GM18517 (cell line): Measurements from ENCODE around the gene RAB27A.

Source experiments
- ATAC-seq: cut with Tn5 transposase; IDR thresholded peaks from one replicate; pipeline ENCODE4 v1.9.1; 2021; ENCODE audit warnings: mild to moderate bottlenecking, moderate library complexity; ENCODE audit not compliant: unreplicated experiment

Gene RAB27A

GRCh38 chr15:55230051-55230670 is 59.5 kb downstream of the RAB27A start:
- ATAC-seq, result no peak

- no peak for ATAC-seq
Observed at GRCh38 chr15:55226127-55226526, 63.5 kb downstream of the RAB27A start.

GRCh38 chr15:55224892-55225291 is 64.7 kb downstream of the RAB27A start:
- no peak for ATAC-seq

- ATAC-seq, result peak; percentile 75
Observed at GRCh38 chr15:55222588-55222987, 67.0 kb downstream of the RAB27A start.

GRCh38 chr15:55221090-55222011 is 68.3 kb downstream of the RAB27A start:
- ATAC-seq, result no peak

GRCh38 chr15:55220606-55221005 is 69.0 kb downstream of the RAB27A start:
- ATAC-seq, result no peak

- ATAC-seq, result no peak
Observed at GRCh38 chr15:55218056-55218455, 71.6 kb downstream of the RAB27A start.

GRCh38 chr15:55204464-55204863 is 85.1 kb downstream of the RAB27A start:
- no peak for ATAC-seq

- no peak for ATAC-seq
Observed at GRCh38 chr15:55202206-55202605, 87.4 kb downstream of the RAB27A start.

- ATAC-seq, result no peak
Observed at GRCh38 chr15:55198706-55199105, 90.9 kb downstream of the RAB27A start.

- ATAC-seq, result no peak
Observed at GRCh38 chr15:55197719-55198118, 91.9 kb downstream of the RAB27A start.

GRCh38 chr15:55197362-55197705 is 92.3 kb downstream of the RAB27A start:
- ATAC-seq, result peak; percentile 2

- ATAC-seq, result peak; percentile 96
Observed at GRCh38 chr15:55196458-55197361, 92.9 kb downstream of the RAB27A start, which contains the start of gene RSL24D1. RSL24D1 (minus strand) TSS chr15:55196941; CDS start chr15:55196890, 51 bp downstream.

GRCh38 chr15:55195996-55196395 is 93.6 kb downstream of the RAB27A start:
- no peak for ATAC-seq

- ATAC-seq, result no peak
Observed at GRCh38 chr15:55194256-55194655, 95.4 kb downstream of the RAB27A start.

GRCh38 chr15:55186331-55186730 is 103.3 kb downstream of the RAB27A start:
- ATAC-seq, result no peak

GRCh38 chr15:55183679-55184078 is 105.9 kb downstream of the RAB27A start:
- no peak for ATAC-seq

- ATAC-seq, result no peak
Observed at GRCh38 chr15:55179141-55179540, 110.5 kb downstream of the RAB27A start.

GRCh38 chr15:55170361-55170760 is 119.3 kb downstream of the RAB27A start:
- ATAC-seq, result no peak

- peak; percentile 94 for ATAC-seq
Observed at GRCh38 chr15:55168350-55168974, 121.2 kb downstream of the RAB27A start.

GRCh38 chr15:55164284-55164683 is 125.3 kb downstream of the RAB27A start:
- no peak for ATAC-seq
